Measurements from ENCODE around the gene CD33. TPM values are rescaled to one million over a fixed set of nuclear protein-coding genes. Genes with fewer than 3 reads are reported as not detected.

Gene CD33
- total RNA-seq, 4 donors from 2014 or later = 0.30 to 6.7 (median 0.58) TPM

- H3K27ac ChIP-seq = no peak overlapping the region
- H3K4me3 ChIP-seq = no peak overlapping the region
- 82 to 83% methylated on average over 3 to 6 of the region's 7 CpGs for WGBS, 2 donors
- intact Hi-C loops (cut with DNase I) = no loop called here
- DNase-seq = no peak
- H3K27me3 ChIP-seq = peaks cover 0 to 12% (median 0%) of the 10 kb centered on the region in 4 donors
- no peaks in the 10 kb centered on the region for H3K4me1 ChIP-seq
- TF ChIP-seq CTCF (IDR thresholded peaks at IDR 0.05) = no peak
- no peak for TF ChIP-seq POLR2A (IDR thresholded peaks at IDR 0.05)
- H3K36me3 ChIP-seq = no peaks in the 10 kb centered on the region
- H3K9me3 ChIP-seq = no peaks in the 10 kb centered on the region
Measured at GRCh38 chr19:51240866-51241265, 16.0 kb downstream of the CD33 start.

GRCh38 chr19:51242881-51243630 is 18.2 kb downstream of the CD33 start:
- no peak for TF ChIP-seq CTCF (IDR thresholded peaks at IDR 0.05)
- no peak for TF ChIP-seq POLR2A (IDR thresholded peaks at IDR 0.05)
- Histone ChIP-seq H3K36me3 (no peaks in the 10 kb centered on the region), H3K27me3 (peaks cover 0 to 12% (median 0%) of the 10 kb centered on the region in 4 donors), H3K4me3 (no peak overlapping the region), H3K4me1 (no peaks in the 10 kb centered on the region), H3K27ac (no peak overlapping the region), H3K9me3 (no peaks in the 10 kb centered on the region)
- WGBS, 2 donors = 50 to 62% methylated on average over 8 of the region's 8 CpGs
- no peak for DNase-seq
- intact Hi-C loops (cut with DNase I) = no loop called here

- Histone ChIP-seq H3K36me3 (no peaks in the 10 kb centered on the region), H3K27ac (no peak overlapping the region), H3K4me1 (no peaks in the 10 kb centered on the region), H3K27me3 (peaks cover 0 to 1% (median 0%) of the 10 kb centered on the region in 4 donors), H3K9me3 (no peaks in the 10 kb centered on the region), H3K4me3 (no peak overlapping the region)
- TF ChIP-seq CTCF (IDR thresholded peaks at IDR 0.05) = no peak
- TF ChIP-seq POLR2A (IDR thresholded peaks at IDR 0.05) = no peak
- WGBS, 2 donors = 50 to 57% methylated on average over 4 to 5 of the region's 5 CpGs
- intact Hi-C loops (cut with DNase I) = no loop called here
- DNase-seq = no peak
Measured at GRCh38 chr19:51246164-51246552, 21.3 kb downstream of the CD33 start.

GRCh38 chr19:51247972-51248590 is 23.2 kb downstream of the CD33 start:
- no peak overlapping the region for H3K4me3 ChIP-seq
- no peaks in the 10 kb centered on the region for H3K36me3 ChIP-seq
- TF ChIP-seq POLR2A (IDR thresholded peaks at IDR 0.05) = no peak
- TF ChIP-seq CTCF (IDR thresholded peaks at IDR 0.05) = no peak
- 59 to 72% methylated on average over 7 of the region's 7 CpGs for WGBS, 2 donors
- no peaks in the 10 kb centered on the region for H3K4me1 ChIP-seq
- intact Hi-C loops (cut with DNase I) = no loop called here
- DNase-seq = no peak
- no peaks in the 10 kb centered on the region for H3K9me3 ChIP-seq
- H3K27me3 ChIP-seq = no peaks in the 10 kb centered on the region
- no peak overlapping the region for H3K27ac ChIP-seq

GRCh38 chr19:51250786-51251467 is 26.0 kb downstream of the CD33 start, which contains the start of gene SIGLECL1:
Gene SIGLECL1 (plus strand): TSS chr19:51251080. CDS start chr19:51264073, 12,993 bp downstream.
- no peaks in the 10 kb centered on the region for H3K4me1 ChIP-seq
- WGBS, 2 donors = 83 to 92% methylated on average over 7 to 13 of the region's 23 CpGs
- no peaks in the 10 kb centered on the region for H3K36me3 ChIP-seq
- H3K4me3 ChIP-seq = no peak within 1 kb of the TSS
- intact Hi-C loops (cut with DNase I) = no loop called here
- DNase-seq = no peak
- no peak within 1 kb of the TSS for H3K27ac ChIP-seq
- H3K9me3 ChIP-seq = no peaks in the 10 kb centered on the region
- H3K27me3 ChIP-seq = no peaks in the 10 kb centered on the region
- no peak for TF ChIP-seq CTCF (IDR thresholded peaks at IDR 0.05)
- no peak for TF ChIP-seq POLR2A (IDR thresholded peaks at IDR 0.05)

Data from esophagus squamous epithelium (tissue), 5 donors.